Renal cortical epithelial cell (primary cell): Measurements from ENCODE around the gene HSFX4. TPM values are rescaled to one million over a fixed set of nuclear protein-coding genes. Genes with fewer than 3 reads are reported as not detected.
"Not testable (repeated sequence)": the region's sequence is repeated elsewhere in the genome, so short reads cannot be mapped to it uniquely, and the experiment has no call there.

Source experiments
- DNase-seq: peaks from one replicate; pipeline ENCODE4 v3.0.0-alpha.2; 2011; ENCODE audit warnings: low read depth
- total RNA-seq: library from RNA; depleted of rRNA; stranded (reverse); fragments of >200 nt; gene quantifications from 2 replicates; pipeline ENCODE4 v1.2.3, GENCODE V29; 2014

The HSFX4 gene
- total RNA-seq, result not detected in 2 replicates

DNA sequence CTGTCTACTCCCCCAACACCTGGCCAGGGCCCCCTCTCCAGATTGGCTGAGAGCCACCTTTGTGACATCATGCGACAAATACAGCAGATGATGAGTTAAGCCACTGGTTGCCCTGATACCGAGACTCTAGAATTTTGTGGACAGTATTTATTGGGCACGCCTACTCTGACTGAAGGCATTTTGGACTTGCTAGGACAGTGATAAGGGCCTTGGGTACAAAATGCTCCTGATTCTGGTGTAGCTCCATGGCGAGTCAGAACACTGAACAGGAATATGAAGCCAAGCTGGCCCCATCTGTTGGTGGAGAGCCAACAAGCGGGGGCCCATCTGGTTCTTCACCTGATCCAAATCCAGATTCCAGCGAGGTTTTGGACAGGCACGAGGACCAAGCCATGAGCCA, at the start of gene HSFX4:
Gene HSFX4 (plus strand): TSS at position 174 of the 400 bp plus-strand sequence. CDS start 72 bp downstream, at position 246.
- DNase-seq, result not testable (repeated sequence)

DNA sequence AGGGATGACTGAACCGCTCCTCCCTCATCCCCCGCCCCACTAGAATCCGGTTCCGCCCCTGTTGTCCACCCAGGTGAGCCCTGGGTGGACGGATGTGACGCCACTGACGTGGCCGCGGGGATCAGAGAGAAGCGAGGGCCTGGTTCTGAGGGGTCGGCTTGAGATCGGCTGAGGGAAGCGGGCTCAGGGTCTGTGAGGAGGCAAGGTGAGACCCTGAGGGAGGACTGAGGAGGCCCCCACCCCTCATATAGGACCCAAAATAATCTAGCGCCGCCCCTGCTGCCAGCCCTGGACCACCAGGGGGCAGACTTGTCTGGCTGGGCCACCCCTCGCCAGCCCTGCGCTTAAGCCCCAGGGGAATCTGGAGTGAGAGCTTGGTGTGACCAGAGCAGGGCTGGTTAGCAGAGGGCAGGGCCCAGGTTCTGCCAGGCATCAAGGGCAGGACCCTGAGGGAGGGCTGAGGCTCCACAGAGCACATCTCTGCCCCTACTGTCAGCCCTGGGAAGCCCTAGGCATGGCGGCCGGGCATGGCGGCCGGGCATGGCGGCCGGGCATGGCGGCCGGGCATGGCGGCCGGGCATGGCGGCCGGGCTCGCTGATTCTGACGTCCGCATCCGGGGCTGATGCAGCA, 48.2 kb upstream of the HSFX4 start, which contains the start of gene MAGEA8:
Gene MAGEA8 (plus strand): TSS at position 103 of the 631 bp plus-strand sequence. CDS start 3,090 bp downstream, outside the sequence.
- no peak for DNase-seq

GRCh38 chrX:149890828-149891227, 38.5 kb upstream of the HSFX4 start:
- not testable (repeated sequence) for DNase-seq

- DNase-seq, result no peak
These were observed 30.8 kb upstream of the HSFX4 start for GRCh38 chrX:149898554-149898953.

DNA sequence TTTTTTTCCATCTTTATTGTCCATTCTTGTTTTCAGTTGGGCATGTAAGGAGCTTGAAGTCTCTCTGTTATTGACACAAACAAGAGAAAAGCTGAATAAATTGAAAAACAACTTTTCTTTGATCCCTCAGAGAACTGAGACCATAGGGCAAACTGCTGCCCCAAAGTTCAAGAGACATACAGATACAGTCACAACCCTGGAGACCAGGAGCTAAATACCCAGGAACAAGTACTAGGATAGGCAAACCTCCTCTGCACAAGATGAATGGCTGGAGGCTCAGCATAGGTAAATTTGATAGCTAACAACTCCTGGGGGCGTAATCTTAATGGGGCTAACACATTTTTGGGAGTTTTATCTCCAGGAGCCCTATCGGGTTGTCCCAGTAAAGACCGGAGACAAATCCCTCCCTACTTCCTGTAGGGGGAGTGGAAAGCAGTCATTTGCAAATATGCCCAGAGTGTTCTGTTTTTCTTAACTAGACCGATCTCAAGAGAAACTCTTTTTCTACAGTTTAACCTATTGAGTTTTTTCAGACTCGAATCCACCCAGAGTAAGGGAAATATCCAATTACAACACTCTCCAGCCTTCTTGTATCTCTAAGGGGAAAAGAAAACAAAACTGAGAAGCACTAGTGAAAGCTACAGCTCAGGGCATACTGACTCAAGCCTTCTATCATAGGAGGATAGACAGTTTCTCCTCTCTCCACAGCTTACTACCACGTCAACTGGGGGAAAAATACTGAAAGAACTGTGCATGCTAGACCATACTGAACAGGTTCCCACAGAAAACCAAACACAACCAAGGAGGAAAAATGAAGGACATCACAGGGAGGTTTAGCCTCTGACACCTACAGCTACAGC, 25.3 kb upstream of the HSFX4 start:
- peak; percentile 30 for DNase-seq

DNA sequence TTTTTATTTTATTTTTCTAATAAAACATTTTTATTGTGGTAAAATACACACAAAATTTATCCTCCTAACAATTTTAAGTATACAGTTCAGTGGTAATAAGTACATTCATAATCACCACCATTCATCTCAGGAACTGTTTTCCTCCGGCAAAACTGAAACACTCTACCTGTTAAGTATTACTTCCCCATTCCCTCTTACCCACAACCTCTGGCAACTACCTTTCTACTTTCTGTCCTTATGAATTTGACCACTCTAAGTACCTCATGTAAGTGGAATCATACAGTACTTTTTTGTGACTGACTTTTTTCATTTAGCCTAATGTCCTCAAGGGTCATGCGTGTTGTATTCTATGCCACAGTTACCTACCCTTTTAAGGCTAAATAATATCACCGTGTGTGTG, 21.1 kb upstream of the HSFX4 start:
- DNase-seq, result no peak

DNA sequence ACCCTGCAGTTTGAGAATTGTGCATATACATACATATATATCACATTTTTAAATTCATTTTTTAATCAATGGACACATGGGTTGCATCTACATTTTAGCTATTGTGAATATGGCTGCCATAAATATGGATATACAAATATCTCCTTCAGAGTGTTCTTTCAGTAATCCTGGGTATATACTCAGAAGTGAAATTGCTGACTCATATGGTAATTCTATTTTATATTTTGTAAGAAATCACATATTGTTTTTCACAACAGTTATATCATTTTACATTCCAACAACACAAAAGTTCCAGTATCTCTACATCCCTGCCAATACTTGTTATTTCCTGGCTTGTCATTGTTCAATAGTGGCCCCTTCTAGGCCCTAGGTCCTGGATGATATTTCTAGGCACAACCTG, 20.6 kb upstream of the HSFX4 start:
- DNase-seq, result no peak

DNA sequence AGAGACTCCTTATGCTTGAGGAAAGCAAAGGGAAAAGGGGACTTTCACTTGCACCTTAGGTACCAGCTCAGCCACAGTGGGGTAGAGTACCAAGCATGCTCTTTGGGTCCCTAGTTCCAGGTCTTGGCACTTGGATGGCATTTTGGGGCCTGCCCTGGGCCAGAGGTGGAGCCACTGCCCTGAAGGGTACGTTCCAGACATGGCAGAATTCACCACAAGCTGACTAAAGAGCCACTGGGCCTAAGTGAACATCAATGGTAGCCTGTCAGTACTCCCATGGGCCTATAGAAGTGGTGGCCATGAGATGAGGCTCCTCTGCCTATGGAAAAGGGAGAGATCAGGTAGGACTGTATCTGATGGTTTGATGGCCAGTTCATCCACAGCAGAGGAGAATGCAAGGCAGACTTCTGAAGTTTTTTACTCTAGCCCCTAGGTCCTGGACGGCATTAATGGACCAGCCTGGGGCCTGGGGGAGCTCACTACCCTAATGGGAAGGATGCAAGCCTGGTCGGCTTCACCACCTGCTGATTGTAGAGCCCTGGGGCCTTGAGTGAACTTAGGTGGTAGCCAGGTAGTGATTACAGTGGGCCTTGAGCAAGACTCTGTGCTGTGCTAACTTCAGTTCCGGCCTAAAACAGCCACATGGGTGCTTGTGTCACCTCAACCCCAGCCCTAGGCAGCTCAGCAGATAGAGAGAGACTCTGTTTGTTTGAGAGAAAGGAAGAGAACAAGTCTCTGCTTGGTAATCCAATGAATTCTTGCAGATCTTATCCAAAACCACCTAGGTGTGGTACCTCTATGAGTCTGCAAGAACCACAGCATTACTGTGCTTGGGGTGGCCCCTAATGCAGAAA, 19.8 kb upstream of the HSFX4 start:
- DNase-seq, result no peak

DNA sequence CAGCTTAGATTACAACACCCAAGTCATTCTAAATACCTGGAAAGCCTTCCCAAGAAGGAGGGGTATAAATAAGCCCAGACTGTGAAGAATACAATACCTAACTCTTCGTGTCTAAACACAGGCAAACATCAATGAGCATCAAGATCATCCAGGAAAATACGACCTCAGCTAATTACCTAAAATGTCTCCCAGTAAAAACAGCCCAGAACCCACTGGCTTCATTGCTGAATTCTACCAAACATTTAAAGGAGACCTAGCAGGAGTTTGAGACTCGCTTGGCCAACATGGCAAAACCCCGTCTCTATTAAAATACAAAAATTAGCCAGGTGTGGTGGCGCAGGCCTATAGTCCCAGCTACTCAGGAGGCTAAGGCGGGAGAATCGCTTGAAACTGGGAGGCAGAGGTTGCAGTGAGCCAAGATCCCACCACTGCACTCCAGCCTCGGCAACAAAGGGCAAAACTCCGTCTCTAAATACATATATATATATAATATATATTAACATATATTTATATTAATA, 19.1 kb upstream of the HSFX4 start:
- no peak for DNase-seq

DNA sequence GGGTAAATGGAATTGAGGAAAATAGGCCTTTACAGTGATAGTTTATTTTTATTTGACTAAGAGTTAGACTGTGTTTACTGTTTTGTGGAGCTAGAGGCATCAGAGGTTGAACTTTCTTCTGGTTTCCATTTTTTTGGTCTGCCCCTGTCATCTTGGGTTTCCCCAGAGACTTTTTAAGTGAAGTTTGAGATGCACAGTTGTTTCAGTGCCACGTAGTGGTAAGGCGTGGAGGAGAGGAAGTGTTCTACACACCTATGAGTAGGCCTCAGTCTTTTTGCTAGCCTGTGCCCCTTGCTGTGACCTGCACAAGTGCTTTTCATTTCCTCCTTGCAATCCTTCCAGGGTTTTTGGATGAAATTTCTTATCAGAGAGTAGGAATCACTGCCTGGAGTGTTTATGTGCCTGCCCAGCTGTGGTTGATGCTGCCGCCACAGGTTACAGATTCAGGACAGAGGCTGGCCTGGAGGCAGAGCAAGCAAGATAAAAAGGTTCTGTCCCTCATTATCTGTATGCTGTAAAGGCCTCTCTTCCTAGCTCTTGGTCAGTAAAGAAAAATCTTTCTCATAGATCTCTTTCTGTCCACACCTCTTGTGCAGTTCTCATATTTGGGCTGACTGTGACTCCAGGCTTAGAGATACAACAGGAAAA, 12.5 kb upstream of the HSFX4 start:
- no peak for DNase-seq

DNA sequence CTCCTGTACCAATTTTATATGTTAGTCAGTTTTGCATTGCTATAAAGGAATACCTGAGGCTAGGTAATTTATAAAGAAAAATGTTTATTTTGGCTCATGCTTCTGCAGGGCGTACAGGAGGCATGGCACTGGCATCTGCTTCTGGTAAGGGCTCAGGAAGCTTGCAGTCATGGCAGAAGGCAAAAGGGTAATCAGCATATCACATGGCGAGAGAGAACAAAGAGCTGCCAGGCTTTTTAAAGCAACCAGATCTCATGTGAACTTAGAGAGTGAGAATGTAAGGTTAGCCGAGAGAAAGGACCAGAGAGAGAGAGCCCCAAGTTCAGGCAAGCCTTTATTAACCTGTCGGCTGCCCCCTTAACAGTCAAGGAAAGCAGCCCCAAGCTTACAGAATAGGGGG, 5.5 kb upstream of the HSFX4 start:
- DNase-seq, result not testable (repeated sequence)

GRCh38 chrX:149924434-149924833, 4.9 kb upstream of the HSFX4 start:
- DNase-seq, result not testable (repeated sequence)

GRCh38 chrX:149927245-149927963, 2.0 kb upstream of the HSFX4 start:
- DNase-seq, result not testable (repeated sequence)

- not testable (repeated sequence) for DNase-seq
These were observed 1.5 kb upstream of the HSFX4 start for GRCh38 chrX:149927964-149928258.

DNA sequence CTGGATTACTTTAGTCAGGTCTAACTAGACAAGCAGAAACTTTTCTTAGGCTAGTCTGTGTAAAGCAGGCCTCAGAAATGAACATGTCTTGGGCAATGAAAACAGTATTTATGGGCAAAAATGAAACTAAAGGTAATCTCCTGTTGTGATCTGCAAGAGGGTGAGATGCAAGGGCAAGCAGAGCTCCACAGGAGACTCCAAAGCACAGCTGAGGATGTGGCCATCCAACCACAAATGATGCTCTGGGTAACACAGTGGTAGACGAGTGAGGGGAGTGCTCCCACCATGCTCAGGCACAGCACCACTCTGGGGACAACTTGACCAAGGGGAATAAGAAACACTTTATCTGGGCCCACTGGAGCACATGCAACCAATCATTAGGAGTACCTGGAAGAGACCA, 738 bp upstream of the HSFX4 start:
- not testable (repeated sequence) for DNase-seq

GRCh38 chrX:149931355-149931754, 2.0 kb downstream of the HSFX4 start:
- DNase-seq, result not testable (repeated sequence)

- DNase-seq, result not testable (repeated sequence)
These were observed 2.8 kb downstream of the HSFX4 start for GRCh38 chrX:149932150-149932549.

- not testable (repeated sequence) for DNase-seq
These were observed 3.6 kb downstream of the HSFX4 start for GRCh38 chrX:149932970-149933369.

GRCh38 chrX:149933547-149933946, 4.2 kb downstream of the HSFX4 start:
- DNase-seq, result not testable (repeated sequence)

GRCh38 chrX:149937328-149937727, 8.0 kb downstream of the HSFX4 start:
- DNase-seq, result not testable (repeated sequence)
